ENCODE results near the gene PHLDB3. TPM values are rescaled to one million over a fixed set of nuclear protein-coding genes. Genes with fewer than 3 reads are reported as not detected.

Gene PHLDB3
- total and polyA plus RNA-seq, 2 of the 13 experiments (the other 11 are each of a cell fraction or from before 2014, with no cell fraction given) = 11.3 to 14.5 TPM

- TF ChIP-seq ZFP91 (CRISPR knock-in tag; IDR thresholded peaks at IDR 0.05; ENCODE audit: borderline replicate concordance) (peak; percentile 58; the same call in 1 of the 2 replicates), GATAD1 (CRISPR knock-in tag; IDR thresholded peaks at IDR 0.05) (no peak), KDM2A (CRISPR knock-in tag; IDR thresholded peaks at IDR 0.05; ENCODE audit: borderline replicate concordance, low read depth) (no peak)
- TF ChIP-seq, protein P1, sequence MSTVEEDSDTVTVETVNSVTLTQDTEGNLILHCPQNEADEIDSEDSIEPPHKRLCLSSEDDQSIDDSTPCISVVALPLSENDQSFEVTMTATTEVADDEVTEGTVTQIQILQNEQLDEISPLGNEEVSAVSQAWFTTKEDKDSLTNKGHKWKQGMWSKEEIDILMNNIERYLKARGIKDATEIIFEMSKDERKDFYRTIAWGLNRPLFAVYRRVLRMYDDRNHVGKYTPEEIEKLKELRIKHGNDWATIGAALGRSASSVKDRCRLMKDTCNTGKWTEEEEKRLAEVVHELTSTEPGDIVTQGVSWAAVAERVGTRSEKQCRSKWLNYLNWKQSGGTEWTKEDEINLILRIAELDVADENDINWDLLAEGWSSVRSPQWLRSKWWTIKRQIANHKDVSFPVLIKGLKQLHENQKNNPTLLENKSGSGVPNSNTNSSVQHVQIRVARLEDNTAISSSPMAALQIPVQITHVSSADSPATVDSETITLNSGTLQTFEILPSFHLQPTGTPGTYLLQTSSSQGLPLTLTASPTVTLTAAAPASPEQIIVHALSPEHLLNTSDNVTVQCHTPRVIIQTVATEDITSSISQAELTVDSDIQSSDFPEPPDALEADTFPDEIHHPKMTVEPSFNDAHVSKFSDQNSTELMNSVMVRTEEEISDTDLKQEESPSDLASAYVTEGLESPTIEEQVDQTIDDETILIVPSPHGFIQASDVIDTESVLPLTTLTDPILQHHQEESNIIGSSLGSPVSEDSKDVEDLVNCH (CRISPR knock-in tag; IDR thresholded peaks at IDR 0.05) = no peak
These were observed 28.5 kb upstream of the PHLDB3 start, which contains the start of gene ZNF575 (continued) for GRCh38 chr19:43532962-43533545.

- no peaks in the 10 kb centered on the region for H3K9me3 ChIP-seq (ENCODE audit: low read length)
- FAIRE-seq = no peak
- no peak overlapping the region for H3K9ac ChIP-seq (ENCODE audit: insufficient read depth, low read depth, low read length)
- WGBS (ENCODE audit: low lambda C conversion rate) = 98% methylated on average over 11 of the region's 16 CpGs
- no peak for DNase-seq (ENCODE audit: low spot score)
- POLR2A ChIA-PET = interaction anchor here (1.0 to 1.1 kb wide), 2 partner anchors 63 to 64 kb away, joined by 3 to 6 read pairs; partner anchors contain the start of genes IRGQ and ZNF576
- no peaks in the 10 kb centered on the region for H3K27me3 ChIP-seq (ENCODE audit: control insufficient read depth in 1 of 2, insufficient read depth in 2 of 2, low read length in 2 of 2)
- H2AFZ ChIP-seq (ENCODE audit: low read length) = no peak overlapping the region
- peak overlapping the region; percentile 72 for H3K4me2 ChIP-seq (ENCODE audit: low read depth, low read length)
- no peak for ATAC-seq
- no peaks in the 10 kb centered on the region for H3K79me2 ChIP-seq (ENCODE audit: insufficient read depth, low read length)
- BruUV-seq (replicated peaks) = no TSS peak
- no peak overlapping the region for H3K27ac ChIP-seq (ENCODE audit: extremely low read length, insufficient read depth, low read length)
- no peaks in the 10 kb centered on the region for H4K20me1 ChIP-seq (ENCODE audit: insufficient read depth, low read length)
- no peaks in the 10 kb centered on the region for H3K36me3 ChIP-seq (replicated peaks in 1 of 2; ENCODE audit: control insufficient read depth in 1 of 2, insufficient read depth in 2 of 2, low read length in 2 of 2)
- H3K4me3 ChIP-seq (replicated peaks in 1 of 3; ENCODE audit: insufficient read depth in 1 of 3, low read depth in 2 of 3, low read length in 3 of 3) = peak overlapping the region in 1 of 3 experiments; percentile 62; a peak in 1 of 6 replicates
- intact Hi-C loops (cut with micrococcal nuclease; ENCODE audit: unreplicated experiment) = no loop called here
- CTCF ChIA-PET (ENCODE audit: low intra/inter-chr PET ratio, low total read pairs) = no interaction called here
- in situ Hi-C loops (cut with HindIII; ENCODE audit: extremely low pct_ligation_motif_present, low pct_unique_long_range_greater_than_20kb) = no loop called here
- no peak for TF ChIP-seq ZBTB10 (CRISPR knock-in tag; IDR thresholded peaks at IDR 0.05; ENCODE audit: borderline replicate concordance)
- TF ChIP-seq ZFP91 (CRISPR knock-in tag; IDR thresholded peaks at IDR 0.05; ENCODE audit: borderline replicate concordance) = 0 out of 2 replicates have a peak, but pooled peaks have one; percentile 19
- TF ChIP-seq ZBTB38 (CRISPR knock-in tag; IDR thresholded peaks at IDR 0.05) = 0 out of 2 replicates have a peak, but pooled peaks have one; percentile 44
- TF ChIP-seq ZBTB33 (CRISPR knock-in tag; IDR thresholded peaks at IDR 0.05) = peak; percentile 42; the same call in 1 of the 2 replicates
- no peak for TF ChIP-seq ZNF784 (CRISPR knock-in tag; IDR thresholded peaks at IDR 0.05; ENCODE audit: borderline replicate concordance)
- H3K4me1 ChIP-seq (ENCODE audit: insufficient read depth, low read length) = peaks cover 6% of the 10 kb centered on the region; the same call in 1 of the 2 replicates
These were observed 28.0 kb upstream of the PHLDB3 start for GRCh38 chr19:43532571-43532961.
